GM13977 (cell line): ENCODE measurements around the gene CDH7.

ENCODE experiments used
- DNase-seq: peaks from one replicate; pipeline ENCODE4 v3.0.0; 2012; ENCODE audit warnings: low spot score
- CTCF ChIP-seq: IDR thresholded peaks from 2 replicates; pipeline ENCODE4 v1.5.1; 2012; ENCODE audit warnings: mild to moderate bottlenecking, control low read depth; ENCODE audit not compliant: insufficient read depth; ENCODE audit errors: extremely low read depth, missing control alignments
- in situ Hi-C: fragments of 300-500 bp; cut with MboI; formaldehyde crosslinking; loops from one replicate; pipeline ENCODE4 v1.12.0; 2022; ENCODE audit warnings: low sequenced_read_pairs, low pct_unique_long_range_greater_than_20kb, mixed read lengths, inconsistent platforms; ENCODE audit not compliant: unreplicated experiment

Gene CDH7, protein sequence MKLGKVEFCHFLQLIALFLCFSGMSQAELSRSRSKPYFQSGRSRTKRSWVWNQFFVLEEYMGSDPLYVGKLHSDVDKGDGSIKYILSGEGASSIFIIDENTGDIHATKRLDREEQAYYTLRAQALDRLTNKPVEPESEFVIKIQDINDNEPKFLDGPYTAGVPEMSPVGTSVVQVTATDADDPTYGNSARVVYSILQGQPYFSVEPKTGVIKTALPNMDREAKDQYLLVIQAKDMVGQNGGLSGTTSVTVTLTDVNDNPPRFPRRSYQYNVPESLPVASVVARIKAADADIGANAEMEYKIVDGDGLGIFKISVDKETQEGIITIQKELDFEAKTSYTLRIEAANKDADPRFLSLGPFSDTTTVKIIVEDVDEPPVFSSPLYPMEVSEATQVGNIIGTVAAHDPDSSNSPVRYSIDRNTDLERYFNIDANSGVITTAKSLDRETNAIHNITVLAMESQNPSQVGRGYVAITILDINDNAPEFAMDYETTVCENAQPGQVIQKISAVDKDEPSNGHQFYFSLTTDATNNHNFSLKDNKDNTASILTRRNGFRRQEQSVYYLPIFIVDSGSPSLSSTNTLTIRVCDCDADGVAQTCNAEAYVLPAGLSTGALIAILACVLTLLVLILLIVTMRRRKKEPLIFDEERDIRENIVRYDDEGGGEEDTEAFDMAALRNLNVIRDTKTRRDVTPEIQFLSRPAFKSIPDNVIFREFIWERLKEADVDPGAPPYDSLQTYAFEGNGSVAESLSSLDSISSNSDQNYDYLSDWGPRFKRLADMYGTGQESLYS

DNA sequence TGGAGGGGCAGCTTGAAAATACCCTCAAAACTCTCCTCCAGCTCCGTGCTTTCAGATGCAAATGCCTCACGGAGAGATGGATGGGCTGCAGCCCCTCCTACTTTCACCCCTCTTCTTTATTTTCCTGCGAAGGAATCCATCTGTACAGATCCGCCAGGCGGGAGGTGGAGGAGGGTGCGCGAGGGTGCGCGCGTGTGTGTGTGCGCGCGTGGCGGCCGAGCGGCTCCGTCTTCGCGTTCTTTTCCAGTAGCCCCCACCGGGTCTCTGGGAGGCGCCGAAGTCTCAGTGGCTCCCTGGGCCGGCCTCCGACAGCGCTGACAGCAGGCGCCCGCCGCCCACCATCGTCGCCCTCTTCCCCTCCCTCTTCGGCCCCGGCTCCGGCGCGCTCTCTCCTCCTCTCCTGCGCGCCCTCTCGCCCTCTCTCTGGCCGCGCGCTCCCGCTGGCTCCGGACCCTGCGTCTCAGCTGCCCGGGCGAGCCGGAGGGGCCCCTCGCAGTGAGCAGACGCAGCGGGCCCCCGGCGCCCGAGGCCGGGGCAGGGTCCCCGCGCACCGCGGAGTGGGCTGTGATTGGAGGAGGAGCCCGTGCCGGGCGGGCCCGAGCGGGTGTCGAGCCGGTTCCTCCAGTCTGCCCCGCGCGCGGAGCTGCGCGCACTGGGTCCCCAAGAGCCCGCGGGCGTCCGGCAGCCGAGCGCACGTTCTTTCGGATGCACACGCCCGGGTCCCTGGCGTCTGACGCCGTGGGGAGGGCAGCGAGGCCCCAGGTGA, at the start of gene CDH7:
CDH7 (plus strand) TSS at position 624 of the 766 bp plus-strand sequence. CDS start 11,831 bp downstream, outside the sequence.
- no peak for TF ChIP-seq CTCF
- DNase-seq, result no peak

GRCh38 chr18:65704046-65704445, 46.8 kb upstream of the CDH7 start:
- no peak for TF ChIP-seq CTCF
- in situ Hi-C loops, result no loop called here
- no peak for DNase-seq

More for the DNA sequence above, at the start of gene CDH7:
- in situ Hi-C loops, result no loop called here

GRCh38 chr18:65706646-65707045, 44.2 kb upstream of the CDH7 start:
- DNase-seq, result no peak
- TF ChIP-seq CTCF, result no peak
- in situ Hi-C loops, result no loop called here

GRCh38 chr18:65711493-65711892, 39.3 kb upstream of the CDH7 start:
- DNase-seq, result no peak
- TF ChIP-seq CTCF, result no peak
- in situ Hi-C loops, result no loop called here

DNA sequence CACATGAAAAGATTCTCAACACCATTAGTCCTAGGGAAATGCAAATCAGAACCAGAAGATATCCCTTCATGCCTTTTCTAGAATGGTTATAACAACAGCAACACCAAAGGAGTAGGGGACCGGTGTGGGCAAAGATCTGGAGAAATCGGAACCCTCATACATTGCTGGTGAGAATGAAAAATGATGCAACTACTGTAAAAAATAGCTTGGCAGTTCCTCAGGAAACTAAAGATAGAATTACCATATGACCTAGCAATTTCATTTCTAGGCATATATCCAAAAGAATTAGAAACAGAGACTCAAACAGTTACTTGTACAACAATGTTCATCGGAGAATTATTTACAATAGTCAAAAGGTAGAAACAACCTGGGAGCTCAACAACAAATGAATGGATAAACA, 29.2 kb upstream of the CDH7 start:
- TF ChIP-seq CTCF, result no peak
- in situ Hi-C loops, result no loop called here
- DNase-seq, result no peak
